ENCODE results near the gene PAF1. TPM values are rescaled to one million over a fixed set of nuclear protein-coding genes. Genes with fewer than 3 reads are reported as not detected.

Gene PAF1
- total and polyA plus RNA-seq, 2 of the 13 experiments (the other 11 are each of a cell fraction or from before 2014, with no cell fraction given): 30.2 to 31.1 TPM

DNA sequence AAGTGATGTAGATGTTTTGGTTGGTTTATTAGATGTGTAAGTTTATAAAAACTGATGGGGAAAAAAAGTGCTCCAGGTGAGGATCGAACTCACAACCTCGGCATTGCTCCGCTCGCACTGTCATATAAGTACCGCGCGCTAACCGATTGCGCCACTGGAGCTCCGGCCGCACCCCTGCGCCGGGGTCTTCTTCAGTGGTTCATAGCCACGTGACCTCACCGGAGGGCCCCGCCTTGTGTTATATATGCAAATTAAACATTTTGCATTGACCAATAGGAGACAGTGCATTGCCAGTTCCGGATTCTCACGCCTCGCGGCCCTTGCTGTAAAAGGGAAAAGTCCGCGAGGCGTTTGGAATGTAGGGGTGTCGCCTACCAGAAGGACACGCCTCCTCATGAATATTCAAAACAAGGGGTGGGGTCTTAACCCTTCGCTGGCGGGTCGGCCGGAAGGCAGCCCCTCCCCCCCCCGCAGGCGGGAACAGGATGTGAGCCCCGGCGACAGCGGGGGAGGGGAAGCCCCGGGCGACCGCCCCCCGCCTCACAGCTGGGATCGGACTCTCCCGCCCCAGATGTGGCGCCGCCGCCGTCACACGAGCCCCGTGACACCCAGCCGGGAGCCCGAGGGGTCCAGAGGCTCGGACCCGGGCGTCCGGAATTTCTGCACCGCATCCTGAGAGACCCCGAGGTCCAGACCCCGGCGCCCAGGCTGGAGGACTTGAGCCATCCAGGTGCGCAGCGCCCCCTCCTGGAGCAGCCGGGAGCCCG, 21.4 kb upstream of the PAF1 start, which contains the start of gene PLEKHG2 (continued):
- TF ChIP-seq ZNF281 (CRISPR knock-in tag; IDR thresholded peaks at IDR 0.05; ENCODE audit: borderline replicate concordance) (peak; percentile 98), ZC3H13 (CRISPR knock-in tag; IDR thresholded peaks at IDR 0.05) (no peak), SP5 (CRISPR knock-in tag; IDR thresholded peaks at IDR 0.05; ENCODE audit: borderline replicate concordance, low read depth) (peak; percentile 46), MZF1 (CRISPR knock-in tag; IDR thresholded peaks at IDR 0.05; ENCODE audit: borderline replicate concordance) (no peak), ZNF10 (CRISPR knock-in tag; IDR thresholded peaks at IDR 0.05; ENCODE audit: borderline replicate concordance, low read depth) (no peak), MIER2 (CRISPR knock-in tag; IDR thresholded peaks at IDR 0.05) (no peak), ESRRA (CRISPR knock-in tag; IDR thresholded peaks at IDR 0.05; ENCODE audit: low read depth) (no peak), TFDP1 (CRISPR knock-in tag; IDR thresholded peaks at IDR 0.05; ENCODE audit: borderline replicate concordance) (peak; percentile 77), RELA (CRISPR knock-in tag; IDR thresholded peaks at IDR 0.05) (no peak), PRDM15 (CRISPR knock-in tag; IDR thresholded peaks at IDR 0.05) (no peak), ZNF142 (CRISPR knock-in tag; IDR thresholded peaks at IDR 0.05) (no peak), ZNF431 (CRISPR knock-in tag; IDR thresholded peaks at IDR 0.05; ENCODE audit: borderline replicate concordance, low read depth) (no peak), PCBP2 (optimal IDR thresholded peaks at IDR 0.05; ENCODE audit: low read depth, low read length, poor library complexity, severe bottlenecking) (no peak), ZFX (CRISPR knock-in tag; IDR thresholded peaks at IDR 0.05; ENCODE audit: low read depth) (0 out of 2 replicates have a peak, but pooled peaks have one; percentile 16)

Data from HepG2 (cell line).